Psoas muscle (tissue), 8 donors: ENCODE measurements around the gene STPG2. TPM values are rescaled to one million over a fixed set of nuclear protein-coding genes. Genes with fewer than 3 reads are reported as not detected.
A peak's percentile ranks its signal among the peaks of the same experiment; 100 is the strongest.

Source experiments
- ATAC-seq, 4 donors: fragments of 200-7000 bp; cut with Tn5 transposase; one replicate each; pipeline ENCODE4 v1.9.1; 2020; ENCODE audit warnings: moderate library complexity in 3 of 4, mild to moderate bottlenecking in 2 of 4
- DNase-seq, 2 donors: peaks; one replicate each; pipeline ENCODE4 v3.0.0-alpha.2; 2020
- H3K27ac ChIP-seq: fragments of 200-600 bp; one replicate; pipeline ENCODE4 v1.8.0; 2022
- H3K27me3 ChIP-seq, 3 donors: fragments of 200-600 bp in 1 of 3; one replicate each; pipeline versions ENCODE4 v1.6.1 to v1.8.0; 2013 to 2022; ENCODE audit warnings: low read length in 2 of 3, mild to moderate bottlenecking in 2 of 3, moderate library complexity in 1 of 3; ENCODE audit not compliant: insufficient read depth in 3 of 3
- H3K36me3 ChIP-seq, 2 donors: fragments of 200-600 bp in 1 of 2; one replicate each; pipeline versions ENCODE4 v1.6.1 to v1.8.0; 2013 to 2022; ENCODE audit warnings: low read depth in 1 of 2, mild to moderate bottlenecking in 1 of 2, moderate library complexity in 1 of 2; ENCODE audit not compliant: insufficient read depth in 1 of 2
- H3K4me1 ChIP-seq: fragments of 200-600 bp; one replicate; pipeline ENCODE4 v1.8.0; 2022
- H3K4me3 ChIP-seq: fragments of 200-600 bp; one replicate; pipeline ENCODE4 v1.8.0; 2022; ENCODE audit warnings: mild to moderate bottlenecking
- H3K9me3 ChIP-seq: fragments of 200-600 bp; one replicate; pipeline ENCODE4 v1.8.0; 2022
- CTCF ChIP-seq: fragments of 200-600 bp; IDR thresholded peaks from one replicate; pipeline ENCODE4 v1.8.0; 2022; ENCODE audit warnings: antibody characterized with exemption
- WGBS, 3 donors: extraction: QIAGEN DNeasy Blood & Tissue Kit; methylation state at CpG; one replicate each; pipeline versions ENCODE4 v1.1.6 to v1.1.7; 2013; 5-methylcytosine and 5-hydroxymethylcytosine counted together
- intact Hi-C, 2 donors: fragments of 100-400 bp; cut with DNase I; formaldehyde crosslinking; loops; one replicate each; pipeline versions ENCODE4 v1.11.0 to v1.14.2; 2022
- long read RNA-seq, 2 donors: library from polyadenylated mRNA; unstranded; transcript quantifications; one replicate each; pipeline ENCODE4 v2.0.0, GENCODE V29; 2021
- polyA plus RNA-seq, 3 donors: library from polyadenylated mRNA; stranded (reverse); fragments of 200-250 nt; gene quantifications; one replicate each; pipeline ENCODE4 v1.2.3, GENCODE V29; 2013
- total RNA-seq, 4 donors: library from RNA; stranded (reverse); fragmentation: NEBNext Ultra II Directional in 2 of 4; extraction: Animal tissue kit (Norgen Biotek cat#: 25700) in 2 of 4; gene quantifications; one replicate each; pipeline versions ENCODE4 v1.2.1 to v1.2.4, GENCODE V29; 2021 to 2023
- donor health status: healthy with polysubstance abuse.
- donor health status: DM: no; HTN: no; CAD: no; lungs with moderate emphysema.
- donor health status: Bipolar disorder and iron deficiency.
- donor health status: healthy.
- donor health status: DM: yes; HTN: yes; CAD: no.
- donor health status: DM: no; HTN: no; CAD: no.
- donor health status: DM: no; HTN: no; CAD: no.
- donor health status: DM: yes; HTN: yes; CAD: no.

Gene STPG2
- total RNA-seq (under 1 TPM in 1 of 4 donors, not detected in 3; 0.21 TPM), polyA plus RNA-seq (under 1 TPM in 1 of 3 donors, not detected in 2; 0.01 TPM)
- long read RNA-seq, donor 1 = 0 reads
- long read RNA-seq, donor 2 = 0 reads

- Histone ChIP-seq H3K9me3 (no peaks in the 10 kb centered on the region), H3K27ac (peak within 1 kb of the TSS; percentile 82), H3K36me3 (no peaks in the 10 kb centered on the region), H3K27me3 (no peaks in the 10 kb centered on the region), H3K4me1 (no peaks in the 10 kb centered on the region), H3K4me3 (peak within 1 kb of the TSS; percentile 75)
- intact Hi-C loops = loop anchor here (5.0 to 10.0 kb wide), 2 partner anchors 119 to 852 kb away; partner anchors contain the start of genes RAP1GDS1 (in 2 of the 2) and METAP1 (in 1 of the 2)
- peak; percentile 42 for TF ChIP-seq CTCF
- DNase-seq (peak; percentile 91 to 96), ATAC-seq (peak; percentile 100)
- WGBS, 3 donors = 6 to 7% (median 6%) methylated on average over 41 to 44 of the region's 44 CpGs
Observed at GRCh38 chr4:98143001-98143899, at the start of gene STPG2. Gene STPG2 (minus strand): TSS chr4:98143476.

GRCh38 chr4:98185279-98185678, 42.0 kb upstream of the STPG2 start:
- Histone ChIP-seq H3K9me3 (no peaks in the 10 kb centered on the region), H3K27me3 (no peaks in the 10 kb centered on the region), H3K36me3 (no peaks in the 10 kb centered on the region), H3K4me1 (no peaks in the 10 kb centered on the region), H3K4me3 (no peak overlapping the region), H3K27ac (no peak overlapping the region)
- DNase-seq (no peak), ATAC-seq (no peak)
- TF ChIP-seq CTCF = no peak
- intact Hi-C loops = no loop called here

GRCh38 chr4:98181809-98182208, 38.5 kb upstream of the STPG2 start:
- Histone ChIP-seq H3K36me3 (no peaks in the 10 kb centered on the region), H3K27me3 (no peaks in the 10 kb centered on the region), H3K9me3 (no peaks in the 10 kb centered on the region), H3K4me1 (no peaks in the 10 kb centered on the region), H3K4me3 (no peak overlapping the region), H3K27ac (no peak overlapping the region)
- DNase-seq (no peak), ATAC-seq (no peak)
- no peak for TF ChIP-seq CTCF
- 53 to 56% (median 53%) methylated on average over 3 of the region's 3 CpGs for WGBS, 3 donors
- intact Hi-C loops = no loop called here

- TF ChIP-seq CTCF = no peak
- intact Hi-C loops = no loop called here
- H3K4me3 ChIP-seq = no peak overlapping the region
- no peaks in the 10 kb centered on the region for H3K4me1 ChIP-seq
- H3K27me3 ChIP-seq = no peaks in the 10 kb centered on the region
- DNase-seq = no peak
- H3K36me3 ChIP-seq = no peaks in the 10 kb centered on the region
- no peak overlapping the region for H3K27ac ChIP-seq
- no peak for ATAC-seq
- H3K9me3 ChIP-seq = no peaks in the 10 kb centered on the region
Observed at GRCh38 chr4:98179951-98180350, 36.7 kb upstream of the STPG2 start.
